ENCODE measurements around the gene CRISPLD2. TPM values are rescaled to one million over a fixed set of nuclear protein-coding genes. Genes with fewer than 3 reads are reported as not detected.
A peak's percentile ranks its signal among the peaks of the same experiment; 100 is the strongest.

Gene CRISPLD2
- total RNA-seq, 1 donor from 2014 or later, result 0.53 TPM

DNA sequence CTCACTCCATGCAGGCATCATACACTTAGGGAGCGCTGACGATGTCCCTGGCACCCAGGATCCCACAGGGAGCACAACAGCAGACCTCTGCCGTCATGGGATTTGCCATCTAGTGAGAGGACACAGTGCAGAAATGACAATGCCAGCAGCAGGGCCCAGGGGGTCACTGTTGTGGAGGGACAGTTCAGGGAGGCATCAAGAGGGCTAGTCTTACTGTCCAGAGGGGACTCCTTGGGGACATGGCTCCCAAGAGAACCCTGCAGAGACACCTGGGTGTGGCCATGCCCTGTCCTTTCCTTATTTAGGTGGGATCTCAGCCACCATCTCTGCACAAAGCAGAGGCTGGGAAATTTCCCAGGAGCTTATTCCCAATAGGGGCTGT is 73.7 kb downstream of the CRISPLD2 start:
- TF ChIP-seq, protein P1, sequence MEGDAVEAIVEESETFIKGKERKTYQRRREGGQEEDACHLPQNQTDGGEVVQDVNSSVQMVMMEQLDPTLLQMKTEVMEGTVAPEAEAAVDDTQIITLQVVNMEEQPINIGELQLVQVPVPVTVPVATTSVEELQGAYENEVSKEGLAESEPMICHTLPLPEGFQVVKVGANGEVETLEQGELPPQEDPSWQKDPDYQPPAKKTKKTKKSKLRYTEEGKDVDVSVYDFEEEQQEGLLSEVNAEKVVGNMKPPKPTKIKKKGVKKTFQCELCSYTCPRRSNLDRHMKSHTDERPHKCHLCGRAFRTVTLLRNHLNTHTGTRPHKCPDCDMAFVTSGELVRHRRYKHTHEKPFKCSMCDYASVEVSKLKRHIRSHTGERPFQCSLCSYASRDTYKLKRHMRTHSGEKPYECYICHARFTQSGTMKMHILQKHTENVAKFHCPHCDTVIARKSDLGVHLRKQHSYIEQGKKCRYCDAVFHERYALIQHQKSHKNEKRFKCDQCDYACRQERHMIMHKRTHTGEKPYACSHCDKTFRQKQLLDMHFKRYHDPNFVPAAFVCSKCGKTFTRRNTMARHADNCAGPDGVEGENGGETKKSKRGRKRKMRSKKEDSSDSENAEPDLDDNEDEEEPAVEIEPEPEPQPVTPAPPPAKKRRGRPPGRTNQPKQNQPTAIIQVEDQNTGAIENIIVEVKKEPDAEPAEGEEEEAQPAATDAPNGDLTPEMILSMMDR (IDR thresholded peaks at IDR 0.05; ENCODE audit: insufficient read depth, low read length, severe bottlenecking), result no peak
- FAIRE-seq (no peak), DNase-seq (ENCODE audit: low read depth) (no peak)
- Histone ChIP-seq H3K27me3 (ENCODE audit: control insufficient read depth, insufficient read depth, low read length) (no peaks in the 10 kb centered on the region), H3K4me3 (ENCODE audit: low read depth, low read length) (no peak overlapping the region), H3K36me3 (ENCODE audit: control insufficient read depth, insufficient read depth, low read length) (no peaks in the 10 kb centered on the region)

DNA sequence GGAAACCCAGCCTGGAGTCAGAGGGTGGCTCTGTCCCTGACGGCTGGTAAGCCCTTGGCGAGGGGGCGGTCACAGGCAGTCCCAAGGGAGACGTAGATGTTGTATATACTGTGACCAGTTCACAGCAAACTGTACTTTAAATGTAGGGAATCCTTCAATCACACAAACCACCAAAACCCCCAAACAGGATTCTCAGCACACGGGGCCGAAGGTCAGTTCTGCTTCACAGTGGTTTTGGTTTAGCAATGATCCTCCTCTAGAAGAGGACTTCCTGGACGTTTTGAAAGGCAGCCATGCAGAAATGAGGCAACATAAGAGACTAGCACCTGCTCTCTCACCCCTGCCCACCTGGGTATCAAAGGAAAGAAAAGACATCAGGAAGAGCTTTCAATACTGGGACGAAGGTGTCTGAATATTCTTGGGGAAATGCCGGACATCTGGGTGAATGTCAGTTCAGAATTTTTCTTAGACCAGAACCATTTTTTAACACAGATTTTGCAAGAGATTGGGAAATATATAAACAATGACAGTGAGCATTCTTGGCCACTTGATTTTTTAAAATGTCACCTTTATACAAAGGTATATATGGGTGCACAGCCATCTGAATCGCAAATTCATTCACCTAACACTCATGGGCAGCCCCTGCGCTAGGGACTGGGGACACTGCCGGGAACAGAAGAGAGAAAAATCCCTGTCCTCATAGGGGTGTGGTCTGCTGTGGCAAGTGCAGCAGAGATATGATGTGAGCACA is 74.2 kb downstream of the CRISPLD2 start:
- no peak for DNase-seq (ENCODE audit: low read depth)
- TF ChIP-seq, protein P1 (IDR thresholded peaks at IDR 0.05; ENCODE audit: insufficient read depth, low read length, severe bottlenecking), result no peak
- Histone ChIP-seq H3K4me3 (ENCODE audit: low read depth, low read length) (no peak overlapping the region), H3K36me3 (ENCODE audit: control insufficient read depth, insufficient read depth, low read length) (no peaks in the 10 kb centered on the region), H3K27me3 (ENCODE audit: control insufficient read depth, insufficient read depth, low read length) (no peaks in the 10 kb centered on the region)
- no peak for FAIRE-seq

DNA sequence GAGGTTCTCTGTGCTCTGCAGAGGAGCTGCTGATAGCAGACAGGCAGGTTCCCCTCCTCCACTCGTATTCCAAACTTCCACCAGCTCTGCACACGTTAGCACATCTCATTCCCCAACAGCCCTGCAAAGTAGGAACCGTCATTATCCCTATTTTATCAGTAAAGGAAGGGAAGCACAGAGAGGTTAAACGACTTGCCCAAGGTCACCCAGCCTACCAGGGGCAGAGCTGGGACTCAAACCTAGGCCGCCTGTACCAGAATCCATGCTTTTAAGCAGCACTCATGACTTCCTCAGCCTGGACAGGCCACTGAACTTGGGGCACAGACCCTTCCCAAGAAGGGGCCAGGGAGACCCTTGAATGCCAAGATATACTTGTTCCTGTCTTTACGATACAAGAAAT is 75.2 kb downstream of the CRISPLD2 start:
- Histone ChIP-seq H3K36me3 (ENCODE audit: control insufficient read depth, insufficient read depth, low read length) (no peaks in the 10 kb centered on the region), H3K4me3 (ENCODE audit: low read depth, low read length) (no peak overlapping the region), H3K27me3 (ENCODE audit: control insufficient read depth, insufficient read depth, low read length) (no peaks in the 10 kb centered on the region)
- TF ChIP-seq, protein P1 (IDR thresholded peaks at IDR 0.05; ENCODE audit: insufficient read depth, low read length, severe bottlenecking), result no peak
- DNase-seq (ENCODE audit: low read depth) (no peak), FAIRE-seq (no peak)

DNA sequence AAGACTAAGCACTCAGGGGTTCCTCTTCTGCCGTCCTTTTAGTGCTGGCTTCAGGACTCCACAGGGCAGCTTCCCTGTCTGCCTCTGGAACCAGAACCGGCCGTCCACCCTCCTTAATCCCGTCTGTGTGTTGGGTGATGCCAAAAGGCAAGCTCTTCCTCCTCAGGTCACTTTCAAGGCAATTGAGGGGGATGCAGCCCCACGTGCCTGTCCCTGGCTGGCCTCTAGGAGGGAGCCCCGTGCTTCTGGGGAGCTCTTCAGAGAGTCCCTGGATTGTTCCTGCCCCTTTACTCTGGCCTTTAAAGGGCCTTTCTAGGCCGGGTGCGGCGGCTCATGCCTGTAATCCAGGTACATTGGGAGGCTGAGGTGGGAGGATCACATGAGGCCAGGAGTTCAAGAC is 77.1 kb downstream of the CRISPLD2 start:
- DNase-seq (ENCODE audit: low read depth) (no peak), FAIRE-seq (no peak)
- no peaks in the 10 kb centered on the region for H3K27me3 ChIP-seq (ENCODE audit: control insufficient read depth, insufficient read depth, low read length)
- no peaks in the 10 kb centered on the region for H3K36me3 ChIP-seq (ENCODE audit: control insufficient read depth, insufficient read depth, low read length)
- TF ChIP-seq, protein P1 (IDR thresholded peaks at IDR 0.05; ENCODE audit: insufficient read depth, low read length, severe bottlenecking), result no peak
- H3K4me3 ChIP-seq (ENCODE audit: low read depth, low read length), result no peak overlapping the region

DNA sequence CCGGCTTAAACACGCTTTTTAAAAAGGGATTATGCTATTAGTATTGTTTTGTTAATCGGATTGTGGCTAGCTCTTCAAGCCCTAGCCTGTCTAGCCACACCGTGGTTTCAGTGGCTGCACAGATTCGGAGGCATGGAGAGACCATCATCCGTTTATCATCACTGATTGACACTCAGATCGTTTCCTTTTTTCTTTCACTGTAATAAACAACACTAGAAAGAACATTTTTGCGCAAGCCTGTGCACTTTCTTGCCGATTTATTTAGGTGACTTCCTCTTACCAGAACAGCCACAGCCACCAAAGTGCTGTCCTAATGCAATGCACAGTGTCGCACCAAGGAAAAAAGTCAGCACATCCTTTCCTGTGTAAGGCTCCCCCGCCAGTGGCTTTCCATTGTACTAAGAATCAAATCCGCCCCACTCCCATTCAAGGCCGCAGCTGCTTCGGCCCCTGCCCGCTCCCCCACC is 78.2 kb downstream of the CRISPLD2 start:
- DNase-seq (ENCODE audit: low read depth) (peak; percentile 23), FAIRE-seq (no peak)
- no peaks in the 10 kb centered on the region for H3K27me3 ChIP-seq (ENCODE audit: control insufficient read depth, insufficient read depth, low read length)

More for the DNA sequence above, 78.2 kb downstream of the CRISPLD2 start:
- Histone ChIP-seq H3K36me3 (ENCODE audit: control insufficient read depth, insufficient read depth, low read length) (no peaks in the 10 kb centered on the region), H3K4me3 (ENCODE audit: low read depth, low read length) (no peak overlapping the region)
- TF ChIP-seq, protein P1 (IDR thresholded peaks at IDR 0.05; ENCODE audit: insufficient read depth, low read length, severe bottlenecking), result no peak

Data from bronchial epithelial cell (primary cell).